ENCODE data around the gene ZBTB18.

The ZBTB18 gene

DNA sequence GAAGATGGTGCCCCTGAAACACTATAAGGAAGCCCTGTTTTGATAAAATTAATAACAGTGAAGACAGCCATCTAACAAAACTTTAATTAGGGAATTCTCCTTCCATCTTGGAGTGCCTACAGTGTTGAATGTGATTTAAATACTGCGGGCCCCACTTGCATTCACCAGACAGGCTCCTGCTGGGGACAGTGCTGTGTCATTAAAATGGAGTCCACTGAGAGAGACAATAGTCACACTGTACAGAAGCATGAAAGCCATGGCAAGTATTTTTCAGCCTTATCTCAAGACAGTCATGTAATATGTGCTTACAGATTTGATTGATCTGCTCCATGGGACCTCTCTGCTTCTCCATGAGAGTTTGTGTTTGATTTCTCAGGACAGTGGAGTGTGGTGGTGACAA is 29.7 kb upstream of the ZBTB18 start:
- CTCF ChIA-PET: no interaction called here
- POLR2A ChIA-PET (ENCODE audit: low non-redundant PET): interaction anchor here (0.6 kb wide), 1 partner anchor 658 kb away, joined by 3 read pairs; no protein-coding TSS in a partner anchor
- no peak overlapping the region for H3K27ac ChIP-seq
- TF ChIP-seq CTCF (conservative IDR thresholded peaks at IDR 0.05; ENCODE audit: low read depth): no peak
- DNase-seq (ENCODE audit: low spot score): no peak

- TF ChIP-seq CTCF (conservative IDR thresholded peaks at IDR 0.05; ENCODE audit: low read depth): no peak
- H3K27ac ChIP-seq: no peak overlapping the region
- POLR2A ChIA-PET (ENCODE audit: low non-redundant PET): no interaction called here
- CTCF ChIA-PET: no interaction called here
- no peak for DNase-seq (ENCODE audit: low spot score)
Measured at GRCh38 chr1:244022311-244022710, 28.8 kb upstream of the ZBTB18 start.

- TF ChIP-seq CTCF (conservative IDR thresholded peaks at IDR 0.05; ENCODE audit: low read depth): no peak
- ChIA-PET POLR2A (ENCODE audit: low non-redundant PET) (no interaction called here), CTCF (no interaction called here)
- H3K27ac ChIP-seq: no peak overlapping the region
- no peak for DNase-seq (ENCODE audit: low spot score)
Measured at GRCh38 chr1:244022864-244023440, 28.1 kb upstream of the ZBTB18 start.

GRCh38 chr1:244027491-244028145 is 23.5 kb upstream of the ZBTB18 start:
- CTCF ChIA-PET: interaction anchor here (0.7 kb wide), 1 partner anchor 186 kb away, joined by 3 read pairs; no protein-coding TSS in a partner anchor
- no peak for TF ChIP-seq CTCF (conservative IDR thresholded peaks at IDR 0.05; ENCODE audit: low read depth)
- POLR2A ChIA-PET (ENCODE audit: low non-redundant PET): no interaction called here
- H3K27ac ChIP-seq: no peak overlapping the region
- no peak for DNase-seq (ENCODE audit: low spot score)

DNA sequence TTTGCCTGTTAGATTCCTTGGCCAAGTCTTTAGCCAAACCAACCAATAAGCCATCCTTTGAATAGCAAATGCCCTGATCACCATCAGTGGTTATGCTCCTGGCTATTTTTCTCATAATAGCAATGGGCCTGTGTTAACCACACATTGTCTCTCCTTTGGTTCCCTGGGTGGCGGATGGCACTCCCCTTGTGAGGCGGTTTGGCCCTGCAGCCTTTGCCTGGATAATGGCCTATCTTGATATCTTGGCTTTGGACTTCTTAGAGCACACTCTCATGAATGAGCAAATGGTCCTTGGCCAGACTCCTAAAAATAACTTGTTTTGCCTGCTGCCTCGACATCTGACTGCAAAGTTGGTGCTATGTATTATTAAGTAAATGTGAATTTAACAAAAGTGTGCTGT is 22.4 kb upstream of the ZBTB18 start:
- CTCF ChIA-PET: no interaction called here
- POLR2A ChIA-PET (ENCODE audit: low non-redundant PET): no interaction called here
- no peak for DNase-seq (ENCODE audit: low spot score)
- H3K27ac ChIP-seq: no peak overlapping the region
- no peak for TF ChIP-seq CTCF (conservative IDR thresholded peaks at IDR 0.05; ENCODE audit: low read depth)

GRCh38 chr1:244029124-244029523 is 22.0 kb upstream of the ZBTB18 start:
- ChIA-PET POLR2A (ENCODE audit: low non-redundant PET) (no interaction called here), CTCF (no interaction called here)
- DNase-seq (ENCODE audit: low spot score): no peak
- no peak overlapping the region for H3K27ac ChIP-seq
- TF ChIP-seq CTCF (conservative IDR thresholded peaks at IDR 0.05; ENCODE audit: low read depth): no peak

Measured in RWPE1 (cell line).